GM18505 (cell line): ENCODE measurements around the gene MLLT1.
"Not testable (repeated sequence)": the region's sequence is repeated elsewhere in the genome, so short reads cannot be mapped to it uniquely, and the experiment has no call there.

ENCODE experiments used
- ATAC-seq: cut with Tn5 transposase; IDR thresholded peaks from one replicate; pipeline ENCODE4 v1.9.1; 2021; ENCODE audit not compliant: unreplicated experiment
- POLR2A ChIP-seq: IDR thresholded peaks from 4 replicates; pipeline ENCODE4 v1.6.1; 2011; ENCODE audit warnings: borderline replicate concordance; ENCODE audit not compliant: insufficient read depth, insufficient read length; ENCODE audit errors: extremely low read depth

Gene MLLT1

GRCh38 chr19:6287269-6287885 lies 7.6 kb upstream of the MLLT1 start:
- no peak for TF ChIP-seq POLR2A
- no peak for ATAC-seq

- TF ChIP-seq POLR2A, result no peak
- ATAC-seq, result no peak
Observed at GRCh38 chr19:6286676-6287075, 6.9 kb upstream of the MLLT1 start.

GRCh38 chr19:6282393-6282792 lies 2.6 kb upstream of the MLLT1 start:
- not testable (repeated sequence) for ATAC-seq

- ATAC-seq, result peak; percentile 26
- no peak for TF ChIP-seq POLR2A
Observed at GRCh38 chr19:6279620-6279930, 200 bp downstream of the MLLT1 start.

- no peak for TF ChIP-seq POLR2A
- ATAC-seq, result no peak
Observed at GRCh38 chr19:6278740-6279619, 795 bp downstream of the MLLT1 start.

GRCh38 chr19:6278051-6278450 lies 1.7 kb downstream of the MLLT1 start:
- no peak for ATAC-seq
- no peak for TF ChIP-seq POLR2A

GRCh38 chr19:6276447-6276846 lies 3.3 kb downstream of the MLLT1 start:
- no peak for TF ChIP-seq POLR2A
- no peak for ATAC-seq

- ATAC-seq, result no peak
- TF ChIP-seq POLR2A, result no peak
Observed at GRCh38 chr19:6275170-6275744, 4.5 kb downstream of the MLLT1 start.

- ATAC-seq, result no peak
- no peak for TF ChIP-seq POLR2A
Observed at GRCh38 chr19:6274756-6275155, 5.0 kb downstream of the MLLT1 start.

GRCh38 chr19:6273701-6274601 lies 5.8 kb downstream of the MLLT1 start:
- no peak for ATAC-seq
- no peak for TF ChIP-seq POLR2A

- no peak for ATAC-seq
- TF ChIP-seq POLR2A, result no peak
Observed at GRCh38 chr19:6272913-6273600, 6.7 kb downstream of the MLLT1 start.

GRCh38 chr19:6272411-6272791 lies 7.4 kb downstream of the MLLT1 start:
- ATAC-seq, result no peak
- no peak for TF ChIP-seq POLR2A
